ENCODE measurements around the gene CLEC11A.

DNA sequence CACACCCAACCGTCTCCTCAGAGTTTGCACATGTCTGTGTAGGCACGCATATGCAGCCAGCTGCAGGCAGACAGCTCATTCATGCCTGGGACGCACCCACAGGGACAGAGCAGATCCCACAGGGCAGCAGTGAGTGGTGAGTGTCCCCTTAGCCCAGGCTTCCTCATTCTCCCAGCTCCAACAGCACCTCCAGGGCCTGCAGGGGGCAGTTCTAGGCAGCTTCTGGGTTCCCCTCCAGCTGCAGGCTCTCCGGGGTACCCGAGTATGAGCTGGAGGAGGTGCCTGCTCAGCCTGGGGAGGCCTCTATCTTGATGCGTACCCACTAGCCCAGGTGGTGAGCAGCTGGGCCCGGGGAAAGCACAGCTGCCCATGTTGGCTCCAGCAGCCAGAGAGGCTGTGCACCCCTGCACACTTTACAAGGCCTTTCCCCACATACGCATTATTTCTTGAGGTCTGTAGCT is 2.2 kb upstream of the CLEC11A start:
- no peak for TF ChIP-seq POLR2A (IDR thresholded peaks at IDR 0.05)
- TF ChIP-seq, protein P1, sequence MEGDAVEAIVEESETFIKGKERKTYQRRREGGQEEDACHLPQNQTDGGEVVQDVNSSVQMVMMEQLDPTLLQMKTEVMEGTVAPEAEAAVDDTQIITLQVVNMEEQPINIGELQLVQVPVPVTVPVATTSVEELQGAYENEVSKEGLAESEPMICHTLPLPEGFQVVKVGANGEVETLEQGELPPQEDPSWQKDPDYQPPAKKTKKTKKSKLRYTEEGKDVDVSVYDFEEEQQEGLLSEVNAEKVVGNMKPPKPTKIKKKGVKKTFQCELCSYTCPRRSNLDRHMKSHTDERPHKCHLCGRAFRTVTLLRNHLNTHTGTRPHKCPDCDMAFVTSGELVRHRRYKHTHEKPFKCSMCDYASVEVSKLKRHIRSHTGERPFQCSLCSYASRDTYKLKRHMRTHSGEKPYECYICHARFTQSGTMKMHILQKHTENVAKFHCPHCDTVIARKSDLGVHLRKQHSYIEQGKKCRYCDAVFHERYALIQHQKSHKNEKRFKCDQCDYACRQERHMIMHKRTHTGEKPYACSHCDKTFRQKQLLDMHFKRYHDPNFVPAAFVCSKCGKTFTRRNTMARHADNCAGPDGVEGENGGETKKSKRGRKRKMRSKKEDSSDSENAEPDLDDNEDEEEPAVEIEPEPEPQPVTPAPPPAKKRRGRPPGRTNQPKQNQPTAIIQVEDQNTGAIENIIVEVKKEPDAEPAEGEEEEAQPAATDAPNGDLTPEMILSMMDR (IDR thresholded peaks at IDR 0.05), result no peak
